Measurements from ENCODE around the gene RALY. TPM values are rescaled to one million over a fixed set of nuclear protein-coding genes. Genes with fewer than 3 reads are reported as not detected.
A peak's percentile ranks its signal among the peaks of the same experiment; 100 is the strongest.

The RALY gene
- total and polyA plus RNA-seq, 2 of the 4 experiments (the other 2 are of a cell fraction) = 46.2 to 115 TPM

DNA sequence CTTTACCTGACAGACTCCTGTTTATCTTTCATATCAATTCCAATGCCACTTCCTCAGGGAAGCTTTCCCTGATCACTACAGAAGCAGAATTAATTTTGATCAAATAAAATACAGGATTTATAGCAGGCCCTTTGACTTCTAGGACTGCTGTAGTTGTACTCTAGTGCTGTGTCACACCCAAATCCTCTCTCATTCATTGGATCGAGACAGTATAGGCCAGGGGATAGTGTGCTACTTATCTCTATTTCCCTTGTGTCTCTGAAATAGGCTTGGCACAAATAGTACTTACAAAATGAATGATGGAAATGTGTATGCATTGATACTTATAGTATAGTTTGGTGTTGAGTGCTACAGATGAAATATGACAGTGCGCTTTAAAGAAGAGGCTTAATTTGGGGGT, 19.8 kb downstream of the RALY start:
- Histone ChIP-seq H3K36me3 (ENCODE audit: control insufficient read depth, insufficient read depth, low read length) (no peaks in the 10 kb centered on the region), H3K18ac (ENCODE audit: low read depth, low read length) (no peak overlapping the region), H4K20me1 (ENCODE audit: insufficient read depth, low read length) (peaks cover 93% of the 10 kb centered on the region), H2BK120ac (ENCODE audit: low read depth, low read length) (no peak overlapping the region), H3K4me1 (ENCODE audit: control insufficient read depth, insufficient read depth, low read length) (peaks cover 14% of the 10 kb centered on the region), H2BK15ac (ENCODE audit: low read depth, low read length) (no peak overlapping the region), H2AK9ac (replicated peaks; ENCODE audit: low read depth, low read length, poor library complexity) (no peak overlapping the region), H3K56ac (ENCODE audit: extremely low read depth, insufficient read depth, low read length) (no peak overlapping the region), H3K27ac (ENCODE audit: insufficient read depth, low read length) (no peak overlapping the region), H2AK5ac (ENCODE audit: low read depth, low read length) (no peak overlapping the region), H3K14ac (replicated peaks; ENCODE audit: low read depth, low read length) (no peak overlapping the region), H2AFZ (replicated peaks; ENCODE audit: low read length, poor library complexity) (no peak overlapping the region), H3K9ac (ENCODE audit: low read depth, low read length) (no peak overlapping the region), H4K8ac (ENCODE audit: low read depth in 2 of 2, low read length in 2 of 2) (no peak overlapping the region), H3K23ac (ENCODE audit: low read depth, low read length) (peak overlapping the region; percentile 34; the same call in 1 of the 2 replicates), H3K79me1 (ENCODE audit: low read depth in 1 of 2, low read length in 2 of 2) (peaks cover 29 to 86% of the 10 kb centered on the region in 2 experiments), H3K9me1 (ENCODE audit: insufficient read depth, low read length) (peaks cover 44% of the 10 kb centered on the region), H3K9me3 (ENCODE audit: control insufficient read depth, insufficient read depth, low read length) (no peaks in the 10 kb centered on the region), H2BK5ac (ENCODE audit: low read depth, low read length, poor library complexity, severe bottlenecking) (no peak overlapping the region), H2BK20ac (ENCODE audit: low read depth, low read length) (no peak overlapping the region), H3K4ac (ENCODE audit: low read depth, low read length) (no peak overlapping the region), H3K4me3 (ENCODE audit: insufficient read depth, low read depth, low read length) (no peak overlapping the region), H4K91ac (ENCODE audit: insufficient read depth, low read depth, low read length) (no peak overlapping the region), H3K27me3 (ENCODE audit: control insufficient read depth, insufficient read depth, low read length) (no peaks in the 10 kb centered on the region), H4K5ac (ENCODE audit: low read depth, low read length) (no peak overlapping the region), H3K4me2 (ENCODE audit: low read depth, low read length) (no peak overlapping the region)
- dilution Hi-C loops (cut with HindIII; ENCODE audit: low sequenced_read_pairs, unreplicated experiment) = no loop called here
- ChIA-PET POLR2A (ENCODE audit: unreplicated experiment) (no interaction called here), CTCF (interaction anchor here (0.6 kb wide), 1 partner anchor 662 kb away, joined by 3 read pairs; no protein-coding TSS in a partner anchor)
- in situ Hi-C loops (cut with MboI; ENCODE audit: low sequenced_read_pairs) = no loop called here
- DNase-seq (no peak), ATAC-seq (ENCODE audit: low read depth) (no peak)
- TF ChIP-seq, protein P1, sequence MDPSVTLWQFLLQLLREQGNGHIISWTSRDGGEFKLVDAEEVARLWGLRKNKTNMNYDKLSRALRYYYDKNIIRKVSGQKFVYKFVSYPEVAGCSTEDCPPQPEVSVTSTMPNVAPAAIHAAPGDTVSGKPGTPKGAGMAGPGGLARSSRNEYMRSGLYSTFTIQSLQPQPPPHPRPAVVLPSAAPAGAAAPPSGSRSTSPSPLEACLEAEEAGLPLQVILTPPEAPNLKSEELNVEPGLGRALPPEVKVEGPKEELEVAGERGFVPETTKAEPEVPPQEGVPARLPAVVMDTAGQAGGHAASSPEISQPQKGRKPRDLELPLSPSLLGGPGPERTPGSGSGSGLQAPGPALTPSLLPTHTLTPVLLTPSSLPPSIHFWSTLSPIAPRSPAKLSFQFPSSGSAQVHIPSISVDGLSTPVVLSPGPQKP (IDR thresholded peaks at IDR 0.05; ENCODE audit: borderline replicate concordance, low read depth, low read length) = no peak
- TF ChIP-seq RFX5 (IDR thresholded peaks at IDR 0.05; ENCODE audit: low read depth, low read length) (no peak), RAD21 (IDR thresholded peaks at IDR 0.05; ENCODE audit: low read length) (no peak), SMC3 (IDR thresholded peaks at IDR 0.05; ENCODE audit: low read depth, low read length) (no peak), RCOR1 (IDR thresholded peaks at IDR 0.05; ENCODE audit: insufficient replicate concordance, low read length) (no peak), BHLHE40 (IDR thresholded peaks at IDR 0.05; ENCODE audit: low read depth, low read length) (no peak), CHD1 (IDR thresholded peaks at IDR 0.05; ENCODE audit: low read depth, low read length) (no peak), MXI1 (IDR thresholded peaks at IDR 0.05; ENCODE audit: borderline replicate concordance, low read depth, low read length) (no peak), MAFK (IDR thresholded peaks at IDR 0.05; ENCODE audit: low read depth, low read length) (no peak), NFE2L2 (IDR thresholded peaks at IDR 0.05; ENCODE audit: low read depth, low read length) (no peak), CEBPB (IDR thresholded peaks at IDR 0.05; ENCODE audit: low read depth, low read length) (no peak), MAZ (IDR thresholded peaks at IDR 0.05; ENCODE audit: borderline replicate concordance, low read depth, low read length) (no peak), FOS (IDR thresholded peaks at IDR 0.05; ENCODE audit: low read depth, low read length) (no peak), POLR2A (IDR thresholded peaks at IDR 0.05; ENCODE audit: low read depth, low read length) (no peak)
- TF ChIP-seq, protein P2, sequence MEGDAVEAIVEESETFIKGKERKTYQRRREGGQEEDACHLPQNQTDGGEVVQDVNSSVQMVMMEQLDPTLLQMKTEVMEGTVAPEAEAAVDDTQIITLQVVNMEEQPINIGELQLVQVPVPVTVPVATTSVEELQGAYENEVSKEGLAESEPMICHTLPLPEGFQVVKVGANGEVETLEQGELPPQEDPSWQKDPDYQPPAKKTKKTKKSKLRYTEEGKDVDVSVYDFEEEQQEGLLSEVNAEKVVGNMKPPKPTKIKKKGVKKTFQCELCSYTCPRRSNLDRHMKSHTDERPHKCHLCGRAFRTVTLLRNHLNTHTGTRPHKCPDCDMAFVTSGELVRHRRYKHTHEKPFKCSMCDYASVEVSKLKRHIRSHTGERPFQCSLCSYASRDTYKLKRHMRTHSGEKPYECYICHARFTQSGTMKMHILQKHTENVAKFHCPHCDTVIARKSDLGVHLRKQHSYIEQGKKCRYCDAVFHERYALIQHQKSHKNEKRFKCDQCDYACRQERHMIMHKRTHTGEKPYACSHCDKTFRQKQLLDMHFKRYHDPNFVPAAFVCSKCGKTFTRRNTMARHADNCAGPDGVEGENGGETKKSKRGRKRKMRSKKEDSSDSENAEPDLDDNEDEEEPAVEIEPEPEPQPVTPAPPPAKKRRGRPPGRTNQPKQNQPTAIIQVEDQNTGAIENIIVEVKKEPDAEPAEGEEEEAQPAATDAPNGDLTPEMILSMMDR (conservative IDR thresholded peaks at IDR 0.05; ENCODE audit: low read depth, low read length) = no peak
- TF ChIP-seq, protein P3, sequence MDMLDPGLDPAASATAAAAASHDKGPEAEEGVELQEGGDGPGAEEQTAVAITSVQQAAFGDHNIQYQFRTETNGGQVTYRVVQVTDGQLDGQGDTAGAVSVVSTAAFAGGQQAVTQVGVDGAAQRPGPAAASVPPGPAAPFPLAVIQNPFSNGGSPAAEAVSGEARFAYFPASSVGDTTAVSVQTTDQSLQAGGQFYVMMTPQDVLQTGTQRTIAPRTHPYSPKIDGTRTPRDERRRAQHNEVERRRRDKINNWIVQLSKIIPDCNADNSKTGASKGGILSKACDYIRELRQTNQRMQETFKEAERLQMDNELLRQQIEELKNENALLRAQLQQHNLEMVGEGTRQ (IDR thresholded peaks at IDR 0.05; ENCODE audit: low read depth, low read length) = no peak
- BruUV-seq (replicated peaks) = no TSS peak
- intact Hi-C loops (cut with micrococcal nuclease) = no loop called here
- 100% methylated on average over 1 of the region's 2 CpGs; no CpG with 5 or more reads in 1 of the 2 experiments for WGBS, 2 experiments (ENCODE audit: extremely low coverage in 2 of 2, insufficient read length in 1 of 2)

All from IMR-90 (cell line).